Ascending aorta (tissue), 2 donors: ENCODE data around the gene EP400. TPM values are rescaled to one million over a fixed set of nuclear protein-coding genes. Genes with fewer than 3 reads are reported as not detected.
"Not testable (repeated sequence)": the region's sequence is repeated elsewhere in the genome, so short reads cannot be mapped to it uniquely, and the experiment has no call there.

Experiments used
- DNase-seq, 2 donors: peaks; one replicate each; pipeline ENCODE4 v3.0.0-alpha.2; 2019; ENCODE audit warnings: low spot score in 2 of 2
- H3K27ac ChIP-seq, 2 donors: fragments of 200-600 bp; sonication (generic); one replicate each; pipeline ENCODE4 v1.5.1; 2016 to 2017; ENCODE audit warnings: mild to moderate bottlenecking in 1 of 2
- H3K27me3 ChIP-seq: fragments of 200-600 bp; sonication (generic); one replicate; pipeline ENCODE4 v1.5.1; 2017
- H3K36me3 ChIP-seq, 2 donors: fragments of 200-600 bp; sonication (generic); one replicate each; pipeline ENCODE4 v1.5.1; 2016
- H3K4me1 ChIP-seq, 2 donors: fragments of 200-600 bp; sonication (generic); one replicate each; pipeline ENCODE4 v1.5.1; 2016 to 2017; ENCODE audit warnings: mild to moderate bottlenecking in 1 of 2
- H3K4me3 ChIP-seq, 2 donors: fragments of 200-600 bp; sonication (generic); one replicate each; pipeline ENCODE4 v1.5.1; 2016 to 2017; ENCODE audit warnings: mild to moderate bottlenecking in 1 of 2
- H3K9me3 ChIP-seq, 2 donors: fragments of 200-600 bp; sonication (generic); one replicate each; pipeline ENCODE4 v1.5.1; 2016
- CTCF ChIP-seq, 3 experiments: fragments of 200-600 bp in 2 of 3; fragments of 450-650 bp in 1 of 3; sonication (generic) in 2 of 3; IDR thresholded peaks; one replicate each; pipeline ENCODE4 v1.5.1; 2016 to 2019; ENCODE audit warnings: antibody characterized with exemption in 3 of 3, mild to moderate bottlenecking in 1 of 3, moderate library complexity in 1 of 3
- intact Hi-C: fragments of 100-400 bp; cut with DNase I; formaldehyde crosslinking; loops from one replicate; pipeline ENCODE4 v1.15.1; 2023
- total RNA-seq: library from RNA; depleted of rRNA; stranded (reverse); fragments of >200 nt; gene quantifications from one replicate; pipeline ENCODE4 v1.1.0, GENCODE V29; 2016

Gene EP400
- total RNA-seq, 1 donor from 2014 or later, result 23.3 TPM

GRCh38 chr12:132043770-132044467 is 94.2 kb downstream of the EP400 start:
- intact Hi-C loops, result no loop called here
- DNase-seq, result no peak
- TF ChIP-seq CTCF (IDR thresholded peaks at IDR 0.05), result no peak
- Histone ChIP-seq H3K4me1 (no peaks in the 10 kb centered on the region), H3K27me3 (no peaks in the 10 kb centered on the region), H3K36me3 (peaks cover 43 to 73% of the 10 kb centered on the region in 2 donors), H3K27ac (no peak overlapping the region), H3K4me3 (no peak overlapping the region), H3K9me3 (no peaks in the 10 kb centered on the region)

- Histone ChIP-seq H3K4me1 (no peaks in the 10 kb centered on the region), H3K4me3 (no peak overlapping the region), H3K9me3 (no peaks in the 10 kb centered on the region), H3K36me3 (peaks cover 41 to 73% of the 10 kb centered on the region in 2 donors), H3K27ac (no peak overlapping the region), H3K27me3 (no peaks in the 10 kb centered on the region)
- no peak for DNase-seq
- no peak for TF ChIP-seq CTCF (IDR thresholded peaks at IDR 0.05)
- intact Hi-C loops, result no loop called here
Measured at GRCh38 chr12:132044661-132045412, 95.1 kb downstream of the EP400 start.

- no peak for DNase-seq
- intact Hi-C loops, result no loop called here
- Histone ChIP-seq H3K27ac (no peak overlapping the region), H3K36me3 (peaks cover 50 to 81% of the 10 kb centered on the region in 2 donors), H3K4me1 (no peaks in the 10 kb centered on the region), H3K27me3 (no peaks in the 10 kb centered on the region), H3K9me3 (no peaks in the 10 kb centered on the region), H3K4me3 (no peak overlapping the region)
- TF ChIP-seq CTCF (IDR thresholded peaks at IDR 0.05), result no peak
Measured at GRCh38 chr12:132045751-132046150, 96.0 kb downstream of the EP400 start.

GRCh38 chr12:132046561-132046960 is 96.8 kb downstream of the EP400 start:
- Histone ChIP-seq H3K27ac (no peak overlapping the region), H3K4me3 (no peak overlapping the region), H3K4me1 (no peaks in the 10 kb centered on the region), H3K9me3 (no peaks in the 10 kb centered on the region), H3K36me3 (peaks cover 54 to 88% of the 10 kb centered on the region in 2 donors), H3K27me3 (no peaks in the 10 kb centered on the region)
- intact Hi-C loops, result no loop called here
- no peak for TF ChIP-seq CTCF (IDR thresholded peaks at IDR 0.05)
- DNase-seq, result no peak

GRCh38 chr12:132047630-132048029 is 97.9 kb downstream of the EP400 start:
- H3K4me1 ChIP-seq, H3K27ac ChIP-seq, H3K9me3 ChIP-seq, H3K27me3 ChIP-seq, intact Hi-C loops, H3K4me3 ChIP-seq, DNase-seq: not testable (repeated sequence)
- H3K36me3 ChIP-seq, result peaks cover 57 to 92% of the 10 kb centered on the region in 2 donors

- H3K4me1 ChIP-seq, result no peaks in the 10 kb centered on the region
Measured at GRCh38 chr12:132049442-132049841, 99.7 kb downstream of the EP400 start.

More at GRCh38 chr12:132049442-132049841, 99.7 kb downstream of the EP400 start:
- no peak overlapping the region for H3K4me3 ChIP-seq
- no peak overlapping the region for H3K27ac ChIP-seq
- H3K27me3 ChIP-seq, result no peaks in the 10 kb centered on the region
- intact Hi-C loops, result no loop called here
- no peaks in the 10 kb centered on the region for H3K9me3 ChIP-seq
- no peak for DNase-seq
- peaks cover 65 to 92% of the 10 kb centered on the region in 2 donors for H3K36me3 ChIP-seq
- no peak for TF ChIP-seq CTCF (IDR thresholded peaks at IDR 0.05)
